ENCODE results near the gene TMEM178B.
"Not testable (repeated sequence)": the region's sequence is repeated elsewhere in the genome, so short reads cannot be mapped to it uniquely, and the experiment has no call there.

The TMEM178B gene

DNA sequence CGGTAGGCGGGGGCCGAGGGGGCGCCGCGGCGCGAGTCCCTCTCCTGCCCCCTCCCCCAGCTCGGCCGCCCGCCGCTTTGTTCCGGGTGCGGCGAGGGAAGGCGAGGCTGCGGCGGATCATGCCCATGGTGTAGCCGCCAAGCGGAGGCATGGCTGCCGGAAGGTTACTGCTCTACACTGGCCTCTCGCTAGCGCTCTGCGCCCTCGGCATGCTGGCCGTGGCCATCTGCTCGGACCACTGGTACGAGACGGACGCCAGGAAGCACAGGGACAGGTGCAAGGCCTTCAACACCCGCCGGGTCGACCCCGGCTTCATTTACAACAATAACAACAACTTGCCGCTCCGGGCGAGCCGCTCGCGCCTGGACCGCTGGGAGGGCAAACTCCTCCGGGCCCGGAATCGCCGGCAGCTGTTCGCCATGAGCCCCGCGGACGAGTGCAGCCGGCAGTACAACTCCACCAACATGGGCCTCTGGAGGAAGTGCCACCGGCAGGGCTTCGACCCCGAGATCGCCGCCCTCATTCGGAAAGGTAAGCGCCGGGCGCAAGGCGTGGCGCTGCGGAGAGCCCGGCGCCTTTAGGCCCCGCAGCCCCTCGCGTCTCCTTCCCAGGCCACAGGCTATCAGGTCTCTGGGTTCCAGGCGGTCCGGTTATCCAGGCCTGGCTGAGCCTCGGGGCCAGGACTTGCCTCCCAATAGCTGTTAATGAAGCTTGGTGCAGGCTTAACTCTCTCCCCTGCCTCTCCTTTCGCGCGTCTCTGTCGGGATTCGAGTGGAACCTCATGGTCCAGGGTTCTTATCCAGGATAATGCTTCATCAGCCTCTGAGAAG, 513 bp downstream of the TMEM178B start:
- DNase-seq (ENCODE audit: low spot score) = peak; percentile 53

DNA sequence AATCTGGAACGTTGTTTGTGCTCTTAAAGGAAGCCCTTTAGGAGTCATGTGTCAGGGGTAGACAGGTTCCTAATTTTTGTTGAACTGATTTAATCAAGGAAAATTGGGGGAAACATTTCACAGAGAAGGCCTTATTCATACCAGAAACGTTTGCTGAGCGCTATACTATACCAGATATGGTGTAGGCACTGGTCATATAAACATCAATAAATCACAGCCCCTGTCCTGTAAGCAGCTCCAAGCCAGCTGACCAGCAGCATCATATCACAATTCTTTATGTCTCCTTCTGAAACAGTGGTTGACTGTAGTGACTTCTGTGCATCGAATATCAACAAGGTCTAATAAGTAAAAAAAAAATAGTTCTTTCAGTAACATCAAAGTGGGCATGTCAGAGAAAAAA, 1.1 kb downstream of the TMEM178B start:
- DNase-seq (ENCODE audit: low spot score) = peak; percentile 33

DNA sequence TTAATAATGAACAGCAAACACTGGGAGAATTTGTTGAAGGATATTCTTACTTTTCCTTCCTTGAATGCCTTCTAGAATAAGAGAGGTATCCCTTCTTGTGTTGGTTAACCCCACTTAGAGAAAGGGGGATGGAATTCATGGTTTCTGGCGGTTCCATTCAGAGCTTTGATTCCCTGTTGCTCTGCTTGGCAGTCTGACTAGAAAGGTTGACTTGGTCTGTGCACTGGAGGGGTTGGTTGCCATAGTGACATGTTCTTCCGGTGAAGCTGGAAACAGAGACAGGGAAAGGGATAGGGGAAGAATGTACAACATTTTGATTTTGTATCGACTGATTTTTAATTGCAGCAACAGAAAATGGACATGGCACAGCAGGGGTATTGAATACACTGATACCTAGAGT, 2.5 kb downstream of the TMEM178B start:
- peak; percentile 54 for DNase-seq (ENCODE audit: low spot score)

DNA sequence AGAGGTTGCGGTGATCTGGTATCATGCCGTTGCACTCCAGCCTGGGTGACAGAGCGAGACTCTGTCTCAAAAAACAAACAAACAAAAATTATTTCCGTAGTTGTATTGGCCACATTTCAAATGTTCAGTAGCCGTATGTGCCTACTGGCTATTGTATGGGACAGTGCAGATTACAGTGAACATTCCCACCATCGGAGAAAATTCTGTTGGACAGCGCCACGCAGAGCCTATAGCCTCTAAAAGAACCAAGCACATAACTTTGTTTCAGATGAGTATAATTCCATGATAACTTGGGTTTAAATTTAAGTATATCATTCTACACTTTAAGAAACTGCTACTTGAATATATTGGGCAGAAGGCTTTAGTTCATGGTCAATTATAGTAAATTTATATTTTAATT, 5.4 kb downstream of the TMEM178B start:
- no peak for DNase-seq (ENCODE audit: low spot score)

DNA sequence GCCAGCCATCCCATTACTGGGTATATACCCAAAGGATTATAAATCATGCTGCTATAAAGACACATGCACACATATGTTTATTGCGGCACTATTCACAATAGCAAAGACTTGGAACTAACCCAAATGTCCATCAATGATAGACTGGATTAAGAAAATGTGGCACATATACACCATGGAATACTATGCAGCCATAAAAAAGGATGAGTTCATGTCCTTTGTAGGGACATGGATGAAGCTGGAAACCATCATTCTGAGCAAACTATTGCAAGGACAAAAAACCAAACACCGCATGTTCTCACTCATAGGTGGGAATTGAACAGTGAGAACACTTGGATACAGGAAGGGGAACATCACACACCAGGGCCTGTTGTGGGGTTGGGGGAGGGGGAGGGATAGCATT, 15.6 kb downstream of the TMEM178B start:
- not testable (repeated sequence) for DNase-seq (ENCODE audit: low spot score)

DNA sequence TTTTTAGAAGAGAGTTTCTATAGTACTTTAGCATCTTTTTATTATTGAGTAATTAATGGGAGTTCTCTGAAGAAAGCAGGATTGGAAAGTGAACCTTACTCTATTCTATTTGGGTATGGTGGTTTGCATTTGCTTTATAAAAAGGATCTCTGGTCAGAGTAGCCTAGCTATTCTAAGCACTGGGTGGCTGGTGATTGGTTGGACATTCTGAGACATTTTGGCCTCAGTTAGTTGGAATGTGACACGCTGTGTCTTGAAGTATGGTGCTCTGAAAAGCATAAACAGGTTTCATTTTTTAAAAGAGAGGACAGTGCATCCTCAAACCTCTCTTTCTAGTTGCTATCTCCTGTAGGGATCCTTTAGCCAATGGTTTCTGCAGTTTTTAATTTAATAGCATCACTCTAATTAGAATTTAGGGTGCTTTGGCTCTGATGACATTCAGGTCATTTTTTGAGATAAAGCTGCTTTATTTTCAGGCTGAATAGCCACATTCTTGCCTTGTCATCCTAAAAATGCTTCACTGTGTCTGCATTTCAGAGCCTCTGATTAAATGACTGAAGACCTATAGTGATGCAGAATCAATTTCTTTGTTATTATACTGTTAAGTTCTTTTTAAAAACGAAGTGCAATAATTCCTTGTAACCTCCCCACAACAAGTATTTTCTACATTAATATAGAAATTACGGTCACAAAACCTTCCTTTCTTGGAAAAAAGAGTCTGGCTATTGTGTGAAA, 20.6 kb downstream of the TMEM178B start:
- DNase-seq (ENCODE audit: low spot score) = no peak

DNA sequence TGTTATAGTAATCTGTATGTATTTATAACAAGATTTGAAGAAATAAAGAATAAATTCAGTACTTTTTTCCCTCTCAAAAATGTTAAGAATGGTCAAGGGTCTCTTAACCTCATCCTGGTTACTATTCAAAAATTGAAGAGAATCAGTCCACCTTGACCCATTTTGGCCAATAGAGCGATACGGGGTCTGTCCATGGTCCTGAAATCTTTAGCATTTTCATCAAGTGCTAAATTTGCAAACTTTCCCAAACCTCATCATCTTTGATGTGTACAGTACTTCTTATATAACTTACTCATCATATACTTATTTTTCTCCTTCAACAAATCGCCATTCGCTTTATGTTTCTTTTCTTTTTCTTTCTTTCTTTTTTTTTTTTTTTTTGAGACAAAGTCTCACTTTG, 23.6 kb downstream of the TMEM178B start:
- DNase-seq (ENCODE audit: low spot score) = no peak

DNA sequence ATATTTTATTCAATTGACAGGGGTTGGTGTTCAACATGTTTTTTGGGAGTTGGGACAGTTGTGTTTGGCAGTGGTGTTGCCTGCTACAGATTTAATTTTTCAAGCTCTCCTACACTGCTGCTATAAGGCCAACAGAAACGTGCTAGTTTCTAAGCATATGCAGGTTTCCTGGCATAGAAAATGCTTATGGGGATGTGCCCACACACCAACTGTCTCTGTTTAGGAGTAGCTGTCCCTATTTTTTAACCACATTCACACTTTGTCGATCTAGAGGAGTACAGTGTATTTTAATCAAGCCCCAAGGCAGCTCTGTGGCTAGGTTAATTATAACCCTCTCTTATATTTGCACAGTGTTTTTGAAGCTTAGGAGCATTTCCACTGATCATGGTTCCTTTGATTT, 28.6 kb downstream of the TMEM178B start:
- DNase-seq (ENCODE audit: low spot score) = no peak

DNA sequence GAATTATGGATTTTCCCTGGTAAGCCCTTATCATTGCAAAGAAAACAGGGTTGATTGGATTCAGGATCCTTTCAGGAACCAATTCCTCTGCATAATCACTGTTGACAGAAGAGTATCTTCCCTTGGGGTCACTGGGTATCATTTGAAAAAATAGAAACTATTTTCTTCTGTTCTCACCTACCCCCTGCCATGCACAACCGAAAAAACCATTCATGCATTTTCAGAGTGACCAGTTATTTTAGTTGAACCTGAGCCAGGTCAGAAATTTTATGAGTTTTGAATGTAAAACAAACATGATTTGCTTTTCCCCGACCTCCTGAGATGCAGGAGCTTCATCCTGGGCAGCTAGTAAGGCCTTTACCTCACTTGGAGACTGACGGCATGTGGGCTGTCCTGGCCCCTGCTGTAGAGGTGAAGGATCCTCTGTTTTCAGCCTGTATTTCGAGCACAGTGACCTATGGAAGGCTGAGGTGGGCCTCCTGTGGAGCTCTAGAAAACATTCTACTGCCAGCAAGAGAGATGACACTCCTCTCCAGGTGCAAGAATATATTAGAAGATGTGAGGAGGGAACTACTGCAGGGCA, 30.1 kb downstream of the TMEM178B start:
- no peak for DNase-seq (ENCODE audit: low spot score)

DNA sequence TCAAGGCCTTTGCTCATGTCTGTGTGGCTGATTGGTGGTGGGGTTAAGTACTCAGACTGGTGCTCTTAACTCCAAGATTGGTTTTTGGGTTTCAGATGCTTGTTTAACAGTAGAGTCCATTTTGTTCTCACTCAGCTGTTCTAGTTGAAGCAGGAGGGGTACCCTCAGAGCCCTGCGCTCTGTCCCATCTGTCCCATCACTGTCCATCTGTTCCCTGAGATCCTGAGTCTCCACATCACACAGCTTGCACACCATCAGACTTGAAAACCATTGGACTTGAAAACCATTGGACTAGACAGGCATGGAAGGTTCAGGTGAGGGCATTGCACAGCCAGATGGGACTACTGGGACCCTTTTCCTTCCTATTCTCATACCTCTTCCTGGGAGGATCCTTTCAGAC, 39.3 kb downstream of the TMEM178B start:
- no peak for DNase-seq (ENCODE audit: low spot score)

DNA sequence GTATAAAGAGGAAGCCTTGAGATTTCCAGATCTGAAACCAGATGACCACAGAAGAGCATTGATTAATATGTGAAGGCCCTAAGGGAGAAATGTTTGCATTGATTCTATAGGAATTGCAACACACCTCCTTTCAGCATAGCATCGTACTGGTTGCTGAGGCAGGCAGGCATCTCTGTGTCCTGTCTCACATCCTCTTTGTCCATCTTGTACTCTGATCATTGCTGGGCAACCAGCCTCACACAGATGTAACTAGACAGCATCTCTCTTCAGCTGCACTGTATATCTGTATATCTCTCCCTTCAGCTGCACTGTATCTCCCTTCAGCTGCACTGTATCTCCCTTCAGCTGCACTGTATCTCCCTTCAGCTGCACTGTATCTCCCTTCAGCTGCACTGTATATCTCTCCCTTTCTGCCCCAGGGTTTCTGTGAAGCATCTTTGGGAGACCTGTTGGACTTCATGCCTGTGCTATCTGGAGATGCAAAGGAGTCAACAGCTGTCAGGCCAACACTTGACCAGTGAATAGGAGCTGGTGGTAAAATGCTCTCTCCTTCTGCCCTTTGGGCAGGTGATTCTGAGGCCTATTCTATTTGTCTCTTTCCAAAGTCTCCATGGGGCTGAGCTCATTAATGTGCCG, 40.3 kb downstream of the TMEM178B start:
- DNase-seq (ENCODE audit: low spot score) = no peak

DNA sequence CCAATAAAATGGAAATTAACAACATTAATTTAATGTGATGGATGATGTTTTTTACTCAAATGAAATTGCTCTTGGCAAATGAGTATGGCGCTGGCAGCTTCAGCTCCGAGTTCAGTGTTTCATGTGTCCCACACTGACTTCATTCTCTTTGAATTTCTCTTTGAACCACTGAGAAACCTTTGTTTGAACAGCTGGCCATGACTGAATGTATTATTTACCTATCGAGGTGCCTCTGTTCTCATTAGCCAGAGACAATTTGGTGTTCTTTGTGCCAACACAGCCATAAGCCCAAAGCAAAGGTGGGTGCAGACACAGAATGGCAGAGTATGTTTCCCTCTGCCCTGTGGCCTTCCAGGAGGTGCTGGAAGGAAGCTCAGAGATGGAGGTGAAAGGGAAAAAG, 42.1 kb downstream of the TMEM178B start:
- DNase-seq (ENCODE audit: low spot score) = no peak

DNA sequence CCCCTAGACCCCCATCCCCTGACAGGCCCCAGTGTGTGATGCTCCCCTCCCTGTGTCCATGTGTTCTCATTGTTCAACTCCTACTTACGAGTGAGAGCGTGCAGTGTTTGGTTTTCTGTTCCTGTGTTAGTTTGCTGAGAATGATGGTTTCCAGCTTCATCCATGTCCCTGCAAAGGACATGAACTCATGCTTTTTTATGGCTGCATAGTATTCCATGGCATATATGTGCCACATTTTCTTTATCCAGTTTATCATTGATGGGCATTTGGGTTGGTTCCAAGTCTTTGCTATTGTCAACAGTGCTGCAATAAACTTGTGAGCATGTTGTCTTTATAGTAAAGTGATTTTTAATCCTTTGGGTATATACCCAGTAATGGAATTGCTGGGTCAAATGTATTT, 42.8 kb downstream of the TMEM178B start:
- DNase-seq (ENCODE audit: low spot score) = not testable (repeated sequence)

DNA sequence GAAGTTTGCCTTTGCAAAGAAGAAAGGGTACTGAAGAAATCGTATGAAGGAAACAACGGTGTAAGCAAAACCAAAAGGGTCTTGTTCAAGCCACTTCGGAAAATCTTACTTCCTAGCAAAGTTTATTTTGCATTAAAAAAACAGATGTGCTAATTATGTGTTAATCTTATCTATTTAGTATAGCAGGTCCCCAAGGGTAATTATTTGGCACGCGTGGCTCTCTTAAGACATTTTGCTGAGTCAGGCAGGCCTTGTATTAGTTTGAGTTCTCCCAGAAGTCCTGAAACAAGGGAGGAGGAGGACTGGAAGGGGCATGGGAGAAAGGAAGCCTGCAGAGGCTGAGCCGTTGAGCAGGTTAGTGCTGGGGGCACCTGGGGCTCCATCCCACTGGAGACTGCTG, 44.9 kb downstream of the TMEM178B start:
- no peak for DNase-seq (ENCODE audit: low spot score)

DNA sequence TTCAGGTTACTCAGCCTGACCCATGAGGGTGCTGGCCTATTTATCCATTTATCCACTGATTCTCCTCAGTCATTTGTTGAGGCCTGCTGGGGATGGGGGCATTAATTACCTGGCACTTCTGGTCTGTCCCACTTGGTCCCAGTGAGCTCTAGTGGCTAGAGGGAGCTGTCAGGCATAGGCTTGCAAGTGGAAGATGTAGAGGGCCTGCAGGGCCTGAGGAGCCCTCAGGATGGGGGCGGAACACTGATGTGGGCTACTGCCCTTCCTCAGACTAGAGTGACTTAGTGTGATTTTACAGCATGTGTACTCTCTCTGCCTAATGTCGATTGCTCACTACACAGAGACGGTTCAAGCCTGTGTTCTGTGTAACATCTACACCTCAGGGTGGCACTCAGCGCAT, 45.3 kb downstream of the TMEM178B start:
- DNase-seq (ENCODE audit: low spot score) = no peak

DNA sequence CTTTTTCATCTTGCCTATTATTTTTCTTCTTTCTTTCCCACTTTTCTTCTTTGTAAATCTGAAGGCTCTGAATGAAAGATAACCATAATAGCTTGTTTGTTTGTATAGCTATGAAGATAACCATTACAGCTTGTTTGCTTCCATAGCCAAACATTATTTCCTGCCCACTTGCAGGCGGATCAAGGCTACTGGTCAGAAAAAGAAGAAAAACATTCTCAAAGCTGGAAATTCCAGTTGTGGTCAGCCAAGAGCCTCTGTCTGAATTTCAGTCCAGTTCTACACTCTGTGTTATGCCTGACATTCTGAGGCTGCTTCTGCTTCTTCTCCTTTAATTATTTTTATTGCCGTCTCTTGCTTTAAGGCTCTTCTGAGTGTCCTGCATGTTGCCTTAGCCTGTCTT, 48.9 kb downstream of the TMEM178B start:
- DNase-seq (ENCODE audit: low spot score) = no peak

DNA sequence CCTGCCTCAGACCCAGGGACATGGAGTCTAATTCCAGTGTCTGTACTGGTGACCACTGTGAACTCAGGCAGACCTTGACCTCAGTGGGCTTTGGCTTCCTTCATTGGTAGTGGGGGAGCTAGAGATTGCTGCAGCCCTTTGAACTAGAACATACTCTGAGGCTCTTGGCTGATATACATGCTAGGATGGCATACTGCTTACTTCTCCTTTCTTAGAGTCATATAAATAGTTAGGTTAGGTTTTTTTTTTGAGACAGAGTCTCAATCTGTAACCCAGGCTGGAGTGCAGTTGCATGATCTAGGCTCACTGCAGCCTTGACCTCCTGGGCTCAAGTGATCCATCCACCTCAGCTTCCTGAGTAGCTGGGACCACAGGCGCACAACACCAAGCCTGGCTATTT, 49.7 kb downstream of the TMEM178B start:
- DNase-seq (ENCODE audit: low spot score) = no peak

DNA sequence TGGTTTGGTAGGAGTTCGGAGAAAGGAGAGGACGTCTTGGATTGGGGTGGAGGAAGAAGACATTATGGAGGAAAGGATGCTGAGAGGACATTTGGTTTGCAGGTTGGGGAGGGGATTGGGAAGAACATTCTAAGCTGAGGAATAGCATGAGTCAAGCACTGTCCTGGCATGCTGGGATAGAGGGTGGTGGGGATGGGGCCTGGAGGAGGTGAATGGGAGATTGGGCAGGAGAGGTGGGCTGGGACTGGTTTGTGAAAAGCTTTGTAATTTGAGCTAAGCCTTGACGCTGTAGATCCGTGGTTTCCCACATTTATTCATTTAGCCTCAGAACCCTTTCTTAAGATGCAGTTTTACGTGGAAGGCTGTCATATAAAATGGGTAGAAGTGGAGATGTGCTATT, 52.2 kb downstream of the TMEM178B start:
- DNase-seq (ENCODE audit: low spot score) = no peak

DNA sequence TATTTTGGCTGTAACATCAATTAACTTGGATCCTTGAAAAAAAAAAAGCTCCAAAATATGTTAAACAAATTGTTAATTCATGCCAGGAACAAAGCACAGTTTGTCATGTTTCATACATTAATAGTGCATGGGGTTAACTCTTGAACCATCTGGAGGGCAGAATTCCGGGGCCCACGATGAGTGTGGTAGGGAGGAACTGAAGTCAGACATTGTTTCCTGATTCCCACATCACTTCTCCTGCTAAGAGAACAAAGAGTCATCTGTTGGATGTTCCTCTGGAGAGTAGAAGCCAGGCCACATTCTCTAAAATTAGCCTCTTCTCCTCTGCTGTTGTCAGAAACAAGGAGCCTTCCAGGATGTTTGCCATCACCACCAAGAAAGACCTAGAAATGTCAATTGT, 54.6 kb downstream of the TMEM178B start:
- DNase-seq (ENCODE audit: low spot score) = no peak

DNA sequence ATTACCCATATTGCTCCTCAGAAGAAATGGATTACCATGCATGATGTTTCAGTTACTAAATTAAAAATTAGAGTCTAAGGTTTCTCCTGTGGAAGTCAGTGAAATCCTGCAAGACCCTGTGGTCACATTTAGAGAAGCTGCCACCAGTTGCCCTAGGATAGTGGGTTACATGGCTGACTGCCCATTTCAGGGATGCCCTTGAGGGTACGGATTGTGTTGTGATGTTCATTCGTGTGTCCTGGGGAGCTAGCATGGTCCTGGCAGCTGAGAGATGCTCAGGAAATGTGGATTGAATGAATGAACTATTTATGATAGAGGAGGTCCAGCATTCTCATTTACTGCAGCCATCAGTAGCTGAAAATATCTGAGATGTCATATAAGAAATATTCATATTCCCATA, 55.1 kb downstream of the TMEM178B start:
- DNase-seq (ENCODE audit: low spot score) = no peak

DNA sequence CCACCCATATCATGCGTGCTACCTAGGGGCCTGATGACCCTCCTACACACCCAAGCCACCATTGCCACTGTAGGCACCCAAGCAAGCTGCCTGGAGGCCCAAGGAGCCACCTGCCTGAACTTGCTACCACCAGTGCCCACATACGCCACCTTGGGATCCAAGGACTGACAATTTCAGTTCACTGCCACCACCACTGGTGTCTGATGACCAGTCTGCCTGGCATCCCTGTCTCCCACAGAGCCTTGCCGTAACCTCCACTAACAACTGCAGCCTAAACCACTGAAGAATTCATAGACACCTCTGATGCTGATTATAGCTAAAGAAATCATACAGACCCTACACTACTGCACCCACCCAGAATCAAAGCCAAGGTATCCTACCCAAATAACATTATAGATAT, 58.8 kb downstream of the TMEM178B start:
- no peak for DNase-seq (ENCODE audit: low spot score)

DNA sequence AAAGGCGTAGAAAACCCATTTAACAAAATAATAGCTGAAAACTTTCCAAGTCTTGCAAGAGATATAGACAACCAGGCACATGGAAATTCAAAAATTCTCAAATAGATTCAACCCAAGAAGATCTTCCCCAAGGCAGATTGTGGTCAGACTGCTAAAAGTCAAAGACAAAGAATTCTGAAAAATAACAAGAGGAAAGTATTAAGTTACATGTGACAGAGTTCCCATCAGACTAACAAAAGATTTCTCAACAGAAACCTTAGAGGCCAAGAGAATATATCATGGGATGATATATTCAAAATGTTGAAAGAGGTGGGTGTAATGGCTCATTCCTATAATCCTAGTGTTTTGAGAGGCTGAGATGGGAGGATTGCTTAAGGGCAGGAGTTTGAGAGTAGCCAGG, 59.8 kb downstream of the TMEM178B start:
- DNase-seq (ENCODE audit: low spot score) = no peak
